IPS-18c (cell line): ENCODE data around the gene IRX5.
A peak's percentile ranks its signal among the peaks of the same experiment; 100 is the strongest.

Experiments
- H3K4me3 ChIP-seq: 2 replicates; pipeline ENCODE4 v1.7.0; 2013; ENCODE audit warnings: low read depth, mild to moderate bottlenecking, low read length, moderate library complexity; ENCODE audit not compliant: insufficient read depth
- H3K9me3 ChIP-seq: one replicate; pipeline ENCODE4 v1.6.1; 2013; ENCODE audit warnings: mild to moderate bottlenecking, low read length, moderate library complexity; ENCODE audit not compliant: control insufficient read depth, insufficient read depth

Gene IRX5

DNA sequence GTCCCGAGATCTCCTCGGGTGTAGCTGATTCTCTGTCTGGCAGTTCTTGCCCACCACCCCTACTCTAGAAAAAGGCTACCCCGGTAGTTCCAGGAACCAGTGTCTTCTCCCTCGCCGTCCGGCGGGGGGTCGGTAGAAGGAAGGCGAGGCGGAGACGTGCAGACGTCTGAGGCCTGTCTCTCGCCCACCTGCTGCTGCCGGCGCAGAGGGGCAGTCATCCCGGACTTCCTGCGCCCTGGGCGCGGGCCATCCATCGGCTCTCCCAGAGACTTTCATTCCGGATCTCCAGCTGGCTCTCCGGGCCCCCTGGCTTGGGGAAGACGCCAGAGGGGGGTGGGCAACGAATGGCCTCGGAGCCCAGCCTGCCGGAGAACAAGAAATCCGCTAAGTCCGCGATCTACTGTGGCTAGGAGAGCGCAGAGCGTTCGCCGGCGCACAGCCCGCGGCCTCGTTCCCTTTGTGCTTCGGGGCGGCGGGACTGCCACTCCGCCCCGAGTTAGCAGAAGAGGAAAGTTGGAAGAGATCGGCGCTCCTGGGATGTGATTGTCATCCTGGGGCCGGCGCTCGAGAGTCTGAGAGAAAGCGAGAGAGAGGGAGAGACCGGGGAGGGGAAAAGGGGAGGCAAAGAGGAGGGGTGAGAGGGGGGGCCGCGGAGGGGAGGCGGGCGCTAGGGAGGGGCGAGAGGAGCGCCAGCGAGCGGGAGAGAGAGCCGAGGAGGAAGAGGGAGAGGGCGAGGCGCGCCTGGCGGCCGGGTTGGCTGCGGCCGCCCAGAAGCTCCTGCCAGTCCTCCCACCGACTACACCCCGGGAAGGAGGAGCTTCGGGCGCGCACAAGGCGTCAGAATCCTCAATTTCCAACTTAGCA lies at the start of gene IRX5:
TSS of gene IRX5 (plus strand) at position 861 of the 864 bp plus-strand sequence. CDS start 334 bp downstream, outside the sequence.
- Histone ChIP-seq H3K4me3 (peak within 1 kb of the TSS; percentile 83), H3K9me3 (no peaks in the 10 kb centered on the region)

DNA sequence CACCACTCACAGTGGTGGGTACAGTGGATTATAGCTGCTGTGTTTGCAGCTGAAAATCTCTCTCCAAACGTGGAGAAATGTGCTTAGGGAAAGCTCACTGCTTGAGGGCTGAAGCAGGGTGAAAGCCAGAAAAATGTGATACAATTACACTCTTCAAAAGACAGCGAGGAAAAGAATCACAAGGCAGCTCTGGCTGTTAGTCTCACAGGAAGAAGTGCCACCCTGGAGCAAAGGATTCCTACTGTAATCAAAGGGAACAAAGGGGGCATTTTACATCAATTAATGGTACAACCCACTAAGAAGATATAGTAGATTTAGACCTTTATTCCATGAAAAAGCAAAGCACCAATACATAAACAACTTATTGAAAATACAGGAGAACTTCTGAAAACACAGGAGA lies 48.1 kb upstream of the IRX5 start:
- H3K9me3 ChIP-seq: no peaks in the 10 kb centered on the region
- H3K4me3 ChIP-seq: no peak overlapping the region

DNA sequence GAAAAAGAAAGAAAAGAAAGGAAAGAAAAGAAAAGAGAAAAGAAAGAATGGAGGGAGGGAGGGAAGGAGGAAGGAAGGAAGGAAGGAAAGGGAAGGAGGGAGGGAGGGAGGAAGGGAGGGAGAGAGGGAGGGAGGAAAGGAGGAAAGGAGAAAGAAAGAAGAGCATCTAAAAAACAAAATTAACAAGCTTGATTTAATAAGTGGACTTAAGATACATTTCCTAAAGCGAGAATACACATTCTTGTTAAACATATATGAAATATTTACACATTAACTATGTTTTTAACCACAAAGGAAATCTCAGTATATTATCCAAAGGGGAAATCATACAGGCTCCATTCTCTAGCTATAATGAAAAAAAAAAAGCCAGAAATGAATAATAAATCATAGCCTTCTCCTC lies 47.3 kb upstream of the IRX5 start:
- no peaks in the 10 kb centered on the region for H3K9me3 ChIP-seq
- H3K4me3 ChIP-seq: no peak overlapping the region

DNA sequence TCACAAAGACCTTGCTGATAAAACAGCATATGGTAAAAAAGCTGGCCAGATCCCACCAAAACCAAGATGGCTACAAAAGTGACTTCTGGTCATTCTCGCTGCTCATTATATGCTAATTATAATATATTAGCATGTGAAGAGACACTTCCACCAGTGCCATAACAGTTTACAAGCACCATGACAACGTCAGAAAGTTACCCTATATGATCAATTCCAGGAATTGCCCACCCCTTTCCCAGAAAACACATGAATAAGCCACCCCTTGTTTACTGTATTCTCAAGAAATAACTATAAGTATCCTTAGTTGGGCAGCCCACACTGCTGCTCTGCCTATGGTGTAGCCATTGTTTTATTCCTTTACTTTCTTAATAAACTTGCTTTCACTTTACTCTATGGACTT lies 44.6 kb upstream of the IRX5 start:
- Histone ChIP-seq H3K4me3 (no peak overlapping the region), H3K9me3 (no peaks in the 10 kb centered on the region)

DNA sequence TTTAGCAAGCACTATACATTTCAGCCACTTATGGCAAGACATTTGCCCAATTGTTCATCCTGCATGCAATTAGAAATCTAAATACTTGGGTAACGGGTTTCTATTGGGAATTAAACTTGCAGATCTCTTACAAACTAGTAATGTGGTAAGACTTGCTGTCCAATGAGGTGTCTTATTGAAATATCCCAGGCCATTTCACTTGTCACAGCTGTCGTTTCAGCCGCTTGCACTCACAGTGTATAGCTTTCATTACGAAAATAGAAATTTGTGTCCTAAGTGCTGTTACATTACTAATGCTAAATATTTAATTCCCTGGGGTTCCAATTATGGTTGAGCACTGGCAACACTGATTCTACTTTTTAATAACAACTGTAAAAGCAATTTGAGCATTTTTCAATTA lies 40.3 kb upstream of the IRX5 start:
- Histone ChIP-seq H3K4me3 (no peak overlapping the region), H3K9me3 (no peaks in the 10 kb centered on the region)

DNA sequence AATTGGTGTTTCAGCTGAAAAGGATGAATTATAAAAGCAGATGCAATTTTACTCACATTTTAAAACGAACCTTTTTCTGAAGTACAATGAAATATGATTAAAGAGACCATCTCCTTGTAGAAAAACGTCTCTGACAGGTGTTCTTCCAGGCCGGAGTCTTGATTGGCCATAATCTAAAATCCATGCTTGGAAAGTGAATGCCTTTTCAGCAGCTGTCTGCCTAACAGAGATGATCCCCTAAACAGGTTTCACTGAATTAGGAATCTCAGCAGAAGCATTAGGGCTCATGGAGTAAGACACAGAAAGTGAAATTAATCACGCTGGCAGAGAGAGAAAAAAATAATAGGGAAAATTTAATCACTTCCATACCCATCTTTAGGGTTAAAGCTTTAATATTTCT lies 39.3 kb upstream of the IRX5 start:
- H3K4me3 ChIP-seq: no peak overlapping the region
- H3K9me3 ChIP-seq: no peaks in the 10 kb centered on the region

DNA sequence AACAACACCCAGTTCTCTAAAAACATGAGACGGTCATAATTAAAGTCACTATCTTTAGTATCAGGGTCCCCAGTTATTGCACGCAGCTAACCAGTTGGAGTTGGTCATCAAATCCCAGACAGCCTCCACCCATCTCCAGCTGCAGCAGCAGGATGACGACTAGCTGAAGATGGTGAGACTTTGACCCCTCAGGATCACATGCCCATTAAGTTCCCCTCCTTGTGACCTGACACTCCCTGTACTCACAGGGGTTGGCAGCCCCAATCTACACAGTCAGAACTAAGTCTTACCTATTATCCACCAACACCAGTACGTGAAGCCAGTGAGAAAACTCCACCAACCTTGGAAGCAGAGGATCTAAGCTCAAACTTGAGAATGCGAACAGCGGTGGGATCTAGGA lies 37.7 kb upstream of the IRX5 start:
- no peaks in the 10 kb centered on the region for H3K9me3 ChIP-seq
- no peak overlapping the region for H3K4me3 ChIP-seq

DNA sequence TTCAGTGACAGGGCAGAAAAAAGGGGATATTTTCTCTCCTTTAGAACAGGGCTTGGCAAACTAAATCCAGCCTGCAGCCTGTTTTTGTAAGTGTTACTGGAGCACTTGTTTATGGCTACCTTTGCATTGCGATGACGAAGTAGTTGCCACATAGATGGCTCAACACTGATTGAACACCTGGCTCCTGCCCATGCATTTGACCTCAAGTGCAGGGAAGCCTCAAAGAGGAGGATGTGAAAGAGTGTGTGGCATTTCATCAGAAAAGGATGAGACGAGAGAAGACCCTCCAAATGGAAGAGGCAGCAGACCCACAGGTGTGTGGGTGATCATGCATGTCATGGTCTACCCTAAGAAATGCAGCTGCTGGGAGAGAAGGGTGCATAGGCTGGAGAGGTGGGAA lies 32.7 kb upstream of the IRX5 start:
- H3K9me3 ChIP-seq: peaks cover 2% of the 10 kb centered on the region
- no peak overlapping the region for H3K4me3 ChIP-seq

DNA sequence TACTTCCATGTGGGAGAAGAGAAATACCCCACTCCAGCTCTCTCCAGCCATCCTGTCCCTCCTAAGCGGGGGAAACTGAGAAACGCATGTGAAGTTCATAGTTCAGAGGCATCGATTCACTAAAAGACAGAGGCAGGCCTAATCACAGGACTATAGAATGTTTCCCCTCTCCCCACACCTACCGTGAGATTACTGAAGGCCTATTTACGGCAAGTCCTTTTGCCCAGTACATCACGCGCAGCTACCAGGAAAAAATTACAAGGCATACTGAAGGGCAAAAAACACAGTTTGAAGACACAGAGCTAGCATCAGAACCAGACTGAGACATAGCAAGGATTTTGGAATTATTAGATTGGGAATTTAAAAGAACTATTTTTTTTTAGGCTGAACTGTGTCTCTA lies 29.1 kb upstream of the IRX5 start:
- H3K4me3 ChIP-seq: no peak overlapping the region
- H3K9me3 ChIP-seq: peaks cover 2% of the 10 kb centered on the region

DNA sequence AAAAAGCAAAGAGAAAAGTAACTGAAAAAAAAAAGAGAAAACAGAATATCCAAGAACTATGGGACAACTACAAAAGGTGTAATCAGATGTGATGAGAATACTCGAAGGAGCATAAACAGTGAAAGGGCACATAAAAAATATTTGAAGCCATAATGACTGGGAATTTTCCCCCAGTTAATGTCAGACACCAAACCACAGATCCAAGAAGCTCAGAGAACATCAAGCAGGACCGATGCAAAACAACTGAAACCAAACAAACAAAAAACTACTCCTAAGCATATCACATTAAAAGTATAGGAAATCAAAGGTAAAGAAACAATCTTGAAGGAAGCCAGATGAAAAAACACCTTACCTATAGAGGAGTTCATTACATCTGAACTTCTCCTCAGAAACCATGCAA lies 27.6 kb upstream of the IRX5 start:
- Histone ChIP-seq H3K9me3 (peaks cover 2% of the 10 kb centered on the region), H3K4me3 (no peak overlapping the region)

DNA sequence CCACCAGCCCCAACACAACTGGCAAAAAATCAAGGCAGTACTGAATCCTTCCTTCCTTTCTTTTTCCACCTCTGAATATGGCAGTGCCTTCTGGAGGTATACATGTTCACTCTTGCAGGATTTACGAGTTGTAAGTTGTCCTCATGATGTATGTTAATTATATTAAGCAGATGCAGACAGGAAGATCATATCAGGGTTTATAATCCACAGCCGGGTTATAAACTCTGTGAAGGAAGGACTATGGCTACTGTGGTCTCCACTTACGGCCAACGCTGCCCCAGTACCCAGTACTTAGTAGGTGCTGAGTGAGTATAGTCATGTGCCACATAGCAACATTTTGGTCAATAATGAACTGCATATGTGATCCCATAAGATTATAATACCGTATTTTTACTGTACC lies 19.6 kb upstream of the IRX5 start:
- no peaks in the 10 kb centered on the region for H3K9me3 ChIP-seq
- no peak overlapping the region for H3K4me3 ChIP-seq

DNA sequence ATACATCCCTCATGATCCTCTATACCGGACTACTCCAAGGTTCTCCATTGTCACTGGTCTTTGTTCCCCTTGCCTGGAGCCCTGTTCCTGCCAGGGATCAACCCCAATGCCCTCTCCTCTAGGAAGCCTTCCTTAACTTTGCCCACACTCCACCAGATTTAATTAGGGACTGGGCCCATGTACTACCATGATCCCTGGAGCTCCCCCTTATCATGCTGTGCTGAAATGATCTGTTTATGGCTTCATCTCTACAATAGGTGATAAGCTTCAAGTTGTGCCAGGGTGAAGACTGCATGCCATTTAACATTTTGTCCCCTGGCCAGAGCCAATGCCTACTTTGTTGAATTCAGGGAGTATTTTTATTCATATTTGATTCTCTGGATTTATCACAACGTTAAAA lies 17.9 kb upstream of the IRX5 start:
- Histone ChIP-seq H3K9me3 (no peaks in the 10 kb centered on the region), H3K4me3 (no peak overlapping the region)

DNA sequence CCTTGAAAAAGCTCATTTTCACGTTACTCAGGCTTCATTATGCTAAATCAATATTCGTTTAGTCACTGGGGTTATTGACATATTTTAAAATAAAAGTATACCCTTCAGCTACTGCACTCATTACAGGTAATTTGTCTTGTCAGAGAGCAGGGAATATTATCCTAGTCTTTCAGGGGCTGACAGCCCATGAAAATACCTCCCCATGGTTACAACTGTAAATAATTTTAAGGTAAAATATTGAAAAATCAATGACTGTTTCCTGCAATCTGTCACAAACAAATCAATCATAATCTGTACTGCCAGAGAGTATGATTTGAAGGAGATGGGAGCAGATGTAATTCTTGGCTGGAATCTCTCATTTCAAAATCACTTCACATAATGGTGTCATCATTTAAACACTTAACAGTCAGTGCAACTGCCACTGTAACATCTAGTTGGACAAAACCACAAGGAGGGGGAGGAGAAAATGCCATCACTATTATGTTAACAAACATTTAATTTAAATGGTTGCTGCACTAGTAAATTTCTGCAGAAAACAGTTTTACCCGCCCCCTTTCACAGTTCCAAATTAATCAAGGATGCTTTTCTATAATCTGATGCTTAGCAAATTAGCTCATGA lies 9.3 kb upstream of the IRX5 start:
- no peaks in the 10 kb centered on the region for H3K9me3 ChIP-seq
- H3K4me3 ChIP-seq: no peak overlapping the region

DNA sequence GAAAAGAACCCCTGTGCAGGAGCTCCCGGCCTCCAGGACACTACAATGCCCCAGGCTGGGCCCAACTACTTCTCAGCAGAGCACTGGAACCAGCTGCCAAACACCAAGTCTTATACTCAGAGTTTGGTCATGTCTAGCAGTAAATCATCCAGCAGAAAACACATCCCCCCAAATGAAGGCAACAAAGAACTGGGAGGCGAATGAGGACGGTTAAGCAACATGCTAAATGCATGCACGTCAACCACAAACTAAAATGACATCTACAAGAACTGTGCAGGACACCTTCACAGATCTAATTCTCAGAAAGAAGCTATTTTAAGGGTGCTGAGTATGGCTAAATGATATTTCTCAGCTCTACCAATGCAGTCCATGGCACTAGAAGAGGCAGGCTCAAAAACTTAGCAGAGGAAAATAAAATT lies 7.6 kb upstream of the IRX5 start:
- H3K9me3 ChIP-seq: no peaks in the 10 kb centered on the region
- no peak overlapping the region for H3K4me3 ChIP-seq

DNA sequence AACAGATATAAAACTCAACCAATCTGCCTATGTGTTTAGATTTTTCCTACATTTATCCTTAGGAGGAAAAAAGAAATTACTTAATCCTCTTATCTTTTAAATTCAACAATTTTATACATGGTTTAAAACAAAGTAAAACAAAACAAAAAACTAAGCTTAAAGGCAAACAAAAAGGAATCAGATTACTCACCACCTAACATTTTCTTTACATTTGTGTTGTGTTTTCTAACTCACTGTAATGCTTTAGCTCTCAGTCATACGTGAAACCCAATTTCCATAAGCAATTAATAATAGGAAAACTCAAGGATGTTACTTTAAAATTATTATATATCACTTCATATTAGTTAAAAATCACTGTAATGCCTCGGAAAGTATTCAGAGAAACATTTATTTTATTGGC lies 6.7 kb upstream of the IRX5 start:
- Histone ChIP-seq H3K9me3 (no peaks in the 10 kb centered on the region), H3K4me3 (no peak overlapping the region)

DNA sequence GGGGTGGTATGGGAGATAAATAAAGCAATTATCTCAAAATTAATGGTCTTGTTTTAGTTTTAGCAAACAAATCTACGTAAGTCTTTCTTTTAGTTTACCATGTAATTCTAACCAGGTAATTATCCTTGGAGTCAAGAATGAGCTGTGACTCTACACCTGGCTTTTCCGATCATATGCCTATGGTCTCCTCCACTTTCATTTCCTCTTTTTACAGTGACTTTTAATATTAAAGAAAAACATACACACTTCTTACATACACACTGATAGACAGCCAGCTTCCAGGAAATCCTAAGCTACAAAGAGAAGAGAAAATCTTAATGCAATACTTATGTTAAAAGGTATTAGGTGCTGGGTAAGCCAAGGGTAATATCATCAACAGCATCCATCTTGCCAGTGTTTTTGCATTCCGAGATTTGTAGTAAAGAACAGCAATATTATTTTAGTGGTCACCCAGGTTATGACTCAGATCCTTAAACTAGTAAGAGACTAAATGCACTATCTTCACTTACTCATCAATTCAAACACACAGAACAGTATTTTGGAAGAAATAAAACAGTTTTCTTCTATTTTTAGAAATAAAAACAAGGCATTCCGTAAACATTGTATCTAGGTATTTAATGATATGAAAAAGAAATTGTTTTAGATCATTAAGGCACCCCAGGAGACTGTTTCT lies 4.4 kb upstream of the IRX5 start:
- Histone ChIP-seq H3K4me3 (no peak overlapping the region), H3K9me3 (no peaks in the 10 kb centered on the region)

DNA sequence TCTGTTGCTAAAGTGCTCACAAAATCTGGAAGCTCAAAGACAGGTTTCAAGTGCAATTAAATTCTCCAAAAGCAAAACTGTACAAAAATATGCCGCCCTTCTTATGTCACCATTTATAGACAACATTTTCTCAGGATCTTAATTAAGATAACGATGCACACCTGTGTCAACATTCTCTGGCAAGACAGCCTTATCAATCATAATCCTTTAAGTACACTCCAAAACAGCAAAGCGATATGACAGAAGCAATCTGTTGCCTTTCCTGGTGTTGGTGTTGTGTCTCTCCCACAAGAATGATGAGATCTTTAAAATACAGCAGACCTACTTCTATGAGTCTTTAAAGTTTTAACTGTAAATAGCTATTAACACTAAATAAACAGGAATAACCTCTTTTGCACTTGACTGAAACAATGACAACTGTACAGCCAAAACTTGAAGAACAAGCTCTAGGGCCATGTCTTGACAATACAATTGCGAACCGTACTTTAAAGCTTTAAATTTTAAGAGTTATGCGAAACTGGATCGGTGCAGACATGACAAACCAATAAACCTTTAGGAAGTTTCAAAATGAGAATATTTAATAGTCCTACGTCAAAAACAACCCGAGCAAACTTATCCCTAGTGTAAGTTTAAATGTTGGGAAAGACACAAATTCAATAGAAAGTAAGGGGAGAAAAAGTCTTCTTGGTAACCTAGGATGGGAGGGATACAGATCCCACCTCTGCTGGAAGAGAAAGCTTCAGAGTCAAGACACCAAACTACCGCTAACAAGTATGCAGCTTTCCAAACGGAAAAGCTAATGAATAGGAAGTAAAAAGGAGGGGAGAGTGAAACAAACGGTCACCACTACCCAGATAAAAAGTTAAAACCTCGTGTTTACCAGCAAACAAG lies 3.3 kb upstream of the IRX5 start:
- Histone ChIP-seq H3K9me3 (no peaks in the 10 kb centered on the region), H3K4me3 (peak overlapping the region; percentile 48)
